Endothelial cell of umbilical vein (primary cell): ENCODE measurements around the gene LMO7. TPM values are rescaled to one million over a fixed set of nuclear protein-coding genes. Genes with fewer than 3 reads are reported as not detected.

Experiments
- BruUV-seq: library from RNA; stranded (reverse); fragments of 400-500 nt; replicated peaks from 2 replicates; lab custom pipeline; 2021; lab: Mats Ljungman, UMichigan
- CTCF ChIA-PET: fragments of 300-600, 350-600 bp; sonication (Branson Sonifier 250); formaldehyde crosslinking; loops from one replicate; lab custom pipeline; 2021; ENCODE audit warnings: antibody characterized with exemption, inconsistent platforms; lab: Charles Lee
- POLR2A ChIA-PET: fragments of 300-600, 350-600 bp; sonication (Branson Sonifier 250); formaldehyde crosslinking; loops from one replicate; lab custom pipeline; 2021; ENCODE audit warnings: antibody characterized with exemption, inconsistent platforms; lab: Charles Lee
- DNase-seq: peaks from one replicate; pipeline ENCODE4 v3.0.0-alpha.2; 2011; ENCODE audit warnings: low read depth, low spot score
- FAIRE-seq: peaks from 2 replicates; lab custom pipeline; 2011; peaks lifted over from hg19 to GRCh38; lab: Jason Lieb, UNC
- H2AFZ ChIP-seq: 2 replicates; pipeline ENCODE4 v1.6.0; 2012; ENCODE audit warnings: low read depth, low read length, control low read depth, inconsistent platforms
- H3K27ac ChIP-seq: 2 replicates; pipeline ENCODE4 v1.5.1; 2011; ENCODE audit warnings: low read depth, mild to moderate bottlenecking, control low read depth, low read length, moderate library complexity; ENCODE audit not compliant: insufficient read depth
- H3K27me3 ChIP-seq, 2 experiments: 2 replicates each; pipeline versions ENCODE4 v1.6.0 to v1.6.1; 2011; ENCODE audit warnings: low read length in 2 of 2, mixed read lengths in 1 of 2; ENCODE audit not compliant: control insufficient read depth in 2 of 2, insufficient read depth in 2 of 2
- H3K36me3 ChIP-seq, 2 experiments: 2 replicates in 1 of 2; 3 replicates in 1 of 2; pipeline ENCODE4 v1.5.1; 2011; ENCODE audit warnings: low read length in 2 of 2, mild to moderate bottlenecking in 1 of 2, moderate library complexity in 1 of 2; ENCODE audit not compliant: control insufficient read depth in 2 of 2, insufficient read depth in 2 of 2; ENCODE audit errors: extremely low read depth in 1 of 2
- H3K4me1 ChIP-seq: 3 replicates; pipeline ENCODE4 v1.5.1; 2011; ENCODE audit warnings: mild to moderate bottlenecking, low read length; ENCODE audit not compliant: control insufficient read depth, insufficient read depth; ENCODE audit errors: extremely low read depth
- H3K4me2 ChIP-seq: 2 replicates; pipeline ENCODE4 v1.6.1; 2011; ENCODE audit warnings: low read length, control low read depth, mixed read lengths; ENCODE audit not compliant: insufficient read depth
- H3K4me3 ChIP-seq, 3 experiments: fragments of 200-600 bp in 1 of 3; sonication (generic), shearing (Covaris generic) in 1 of 3; replicated peaks in 1 of 3; 2 replicates each; pipeline ENCODE4 v1.5.1; 2011 to 2016; ENCODE audit warnings: control low read depth in 3 of 3, low read length in 3 of 3, mild to moderate bottlenecking in 2 of 3, inconsistent platforms in 1 of 3, low read depth in 1 of 3, moderate library complexity in 1 of 3; ENCODE audit not compliant: insufficient read depth in 1 of 3
- H3K79me2 ChIP-seq: 2 replicates; pipeline ENCODE4 v1.6.0; 2012; ENCODE audit warnings: low read length, inconsistent platforms; ENCODE audit not compliant: control insufficient read depth, insufficient read depth
- H3K9ac ChIP-seq: replicated peaks from 2 replicates; pipeline ENCODE3; 2011; ENCODE audit warnings: low read length, control low read depth; ENCODE audit not compliant: insufficient read depth; ENCODE audit errors: extremely low read depth
- H3K9me1 ChIP-seq: replicated peaks from 3 replicates; pipeline ENCODE4 v1.6.0; 2011; ENCODE audit warnings: mild to moderate bottlenecking, low read length; ENCODE audit not compliant: control insufficient read depth, insufficient read depth; ENCODE audit errors: extremely low read depth
- H3K9me3 ChIP-seq: replicated peaks from 2 replicates; pipeline ENCODE4 v1.5.1; 2012; ENCODE audit warnings: low read length, inconsistent platforms; ENCODE audit not compliant: control insufficient read depth, insufficient read depth
- H4K20me1 ChIP-seq: replicated peaks from 2 replicates; pipeline ENCODE3; 2011; ENCODE audit warnings: mild to moderate bottlenecking, low read length; ENCODE audit not compliant: control insufficient read depth, insufficient read depth; ENCODE audit errors: extremely low read depth
- CTCF ChIP-seq, 2 donors: IDR thresholded peaks; 1 replicate in 1 of 2; 2 replicates in 1 of 2; pipeline ENCODE4 v1.5.1; 2011; ENCODE audit warnings: low read length in 2 of 2, mild to moderate bottlenecking in 2 of 2, moderate library complexity in 2 of 2, control low read depth in 1 of 2, inconsistent platforms in 1 of 2, low read depth in 1 of 2; ENCODE audit not compliant: insufficient read depth in 1 of 2; ENCODE audit errors: extremely low read depth in 1 of 2
- EZH2 ChIP-seq: IDR thresholded peaks from 2 replicates; pipeline ENCODE4 v1.6.1; 2012; ENCODE audit warnings: borderline replicate concordance, low read depth, mild to moderate bottlenecking, moderate library complexity, low read length, inconsistent platforms; ENCODE audit not compliant: severe bottlenecking
- FOS ChIP-seq: IDR thresholded peaks from 2 replicates; pipeline ENCODE4 v1.6.1; 2011; ENCODE audit warnings: mild to moderate bottlenecking, low read length, moderate library complexity, borderline replicate concordance; ENCODE audit not compliant: insufficient read depth
- GATA2 ChIP-seq: IDR thresholded peaks from 2 replicates; pipeline ENCODE4 v1.7.0; 2011; ENCODE audit warnings: low read depth, mild to moderate bottlenecking, moderate library complexity, mixed read lengths, low read length; ENCODE audit not compliant: insufficient read length, insufficient read depth
- JUN ChIP-seq: IDR thresholded peaks from 2 replicates; pipeline ENCODE4 v1.6.1; 2011; ENCODE audit warnings: borderline replicate concordance, low read depth; ENCODE audit not compliant: insufficient read length, insufficient read depth
- MAX ChIP-seq: IDR thresholded peaks from 2 replicates; pipeline ENCODE4 v1.6.1; 2011; ENCODE audit not compliant: insufficient read depth, insufficient read length
- MYC ChIP-seq: IDR thresholded peaks from one replicate; pipeline ENCODE4 v1.6.1; 2011; ENCODE audit warnings: mild to moderate bottlenecking, low read depth, low read length
- POLR2A ChIP-seq: IDR thresholded peaks from 2 replicates; pipeline ENCODE4 v1.6.1; 2012; ENCODE audit warnings: low read depth, mild to moderate bottlenecking, control low read depth, low read length
- POLR2AphosphoS5 ChIP-seq: IDR thresholded peaks from 2 replicates; pipeline ENCODE4 v1.6.1; 2012; ENCODE audit warnings: low read depth, mild to moderate bottlenecking, control low read depth, low read length, moderate library complexity; ENCODE audit not compliant: insufficient read depth
- dilution Hi-C: fragments of 300-500 bp; cut with MboI; formaldehyde crosslinking; loops from one replicate; pipeline ENCODE4 v1.15.0; 2019; ENCODE audit warnings: low sequenced_read_pairs; ENCODE audit not compliant: extremely low pct_ligation_motif_present
- intact Hi-C: fragments of 100-400 bp; cut with micrococcal nuclease; formaldehyde crosslinking; loops from one replicate; pipeline ENCODE4 v1.10.0; 2022
- polyA plus RNA-seq, 4 experiments: library from polyadenylated mRNA; depleted of rRNA in 3 of 4; stranded (reverse) in 3 of 4; unstranded in 1 of 4; fragments of >200 nt; gene quantifications; 2 replicates each; pipeline versions ENCODE4 v1.2.1 to v1.2.3, GENCODE V29; 2011 to 2012; ENCODE audit warnings: missing spikeins in 1 of 4
- total RNA-seq: library from RNA; stranded (reverse); gene quantifications from 2 replicates; pipeline ENCODE4 v1.2.3, GENCODE V29; 2021

The LMO7 gene
- total and polyA plus RNA-seq, 2 donors (not counting 3 experiments of a cell fraction or from before 2014, with no cell fraction given): 10.5 to 21.1 TPM

- FAIRE-seq: no peak
These were observed 118.8 kb downstream of the LMO7 start for GRCh38 chr13:75754936-75755335.

More at GRCh38 chr13:75754936-75755335, 118.8 kb downstream of the LMO7 start:
- ChIA-PET CTCF (no interaction called here), POLR2A (no interaction called here)
- Histone ChIP-seq H3K27me3 (no peaks in the 10 kb centered on the region), H3K4me1 (no peaks in the 10 kb centered on the region), H4K20me1 (no peaks in the 10 kb centered on the region), H2AFZ (no peak overlapping the region), H3K4me2 (no peak overlapping the region), H3K9ac (no peak overlapping the region), H3K9me1 (no peaks in the 10 kb centered on the region), H3K4me3 (no peak overlapping the region), H3K9me3 (no peaks in the 10 kb centered on the region), H3K36me3 (no peaks in the 10 kb centered on the region), H3K27ac (no peak overlapping the region), H3K79me2 (no peaks in the 10 kb centered on the region)
- BruUV-seq: no TSS peak
- no peak for DNase-seq
- intact Hi-C loops (no loop called here), dilution Hi-C loops (no loop called here)
- TF ChIP-seq POLR2AphosphoS5 (no peak), FOS (no peak), MAX (no peak), CTCF (IDR thresholded peaks at IDR 0.05; ENCODE audit: extremely low read depth in 1 of 2, insufficient read depth in 1 of 2, low read depth in 1 of 2, low read length in 2 of 2) (no peak), JUN (no peak), POLR2A (no peak), MYC (no peak), GATA2 (no peak), EZH2 (no peak)
